ENCODE data around the gene FBXL17.

GRCh38 chr5:108101130-108101529 lies 280.8 kb downstream of the FBXL17 start:
- TF ChIP-seq, protein P1, sequence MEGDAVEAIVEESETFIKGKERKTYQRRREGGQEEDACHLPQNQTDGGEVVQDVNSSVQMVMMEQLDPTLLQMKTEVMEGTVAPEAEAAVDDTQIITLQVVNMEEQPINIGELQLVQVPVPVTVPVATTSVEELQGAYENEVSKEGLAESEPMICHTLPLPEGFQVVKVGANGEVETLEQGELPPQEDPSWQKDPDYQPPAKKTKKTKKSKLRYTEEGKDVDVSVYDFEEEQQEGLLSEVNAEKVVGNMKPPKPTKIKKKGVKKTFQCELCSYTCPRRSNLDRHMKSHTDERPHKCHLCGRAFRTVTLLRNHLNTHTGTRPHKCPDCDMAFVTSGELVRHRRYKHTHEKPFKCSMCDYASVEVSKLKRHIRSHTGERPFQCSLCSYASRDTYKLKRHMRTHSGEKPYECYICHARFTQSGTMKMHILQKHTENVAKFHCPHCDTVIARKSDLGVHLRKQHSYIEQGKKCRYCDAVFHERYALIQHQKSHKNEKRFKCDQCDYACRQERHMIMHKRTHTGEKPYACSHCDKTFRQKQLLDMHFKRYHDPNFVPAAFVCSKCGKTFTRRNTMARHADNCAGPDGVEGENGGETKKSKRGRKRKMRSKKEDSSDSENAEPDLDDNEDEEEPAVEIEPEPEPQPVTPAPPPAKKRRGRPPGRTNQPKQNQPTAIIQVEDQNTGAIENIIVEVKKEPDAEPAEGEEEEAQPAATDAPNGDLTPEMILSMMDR (conservative IDR thresholded peaks at IDR 0.05; ENCODE audit: low read length) = no peak
- TF ChIP-seq EZH2phosphoT487 (IDR thresholded peaks at IDR 0.05; ENCODE audit: borderline replicate concordance) = no peak
